ENCODE results near the gene CSPG4. TPM values are rescaled to one million over a fixed set of nuclear protein-coding genes. Genes with fewer than 3 reads are reported as not detected.

Gene CSPG4
- total RNA-seq, 1 experiment from 2014 or later, result 2.0 TPM

DNA sequence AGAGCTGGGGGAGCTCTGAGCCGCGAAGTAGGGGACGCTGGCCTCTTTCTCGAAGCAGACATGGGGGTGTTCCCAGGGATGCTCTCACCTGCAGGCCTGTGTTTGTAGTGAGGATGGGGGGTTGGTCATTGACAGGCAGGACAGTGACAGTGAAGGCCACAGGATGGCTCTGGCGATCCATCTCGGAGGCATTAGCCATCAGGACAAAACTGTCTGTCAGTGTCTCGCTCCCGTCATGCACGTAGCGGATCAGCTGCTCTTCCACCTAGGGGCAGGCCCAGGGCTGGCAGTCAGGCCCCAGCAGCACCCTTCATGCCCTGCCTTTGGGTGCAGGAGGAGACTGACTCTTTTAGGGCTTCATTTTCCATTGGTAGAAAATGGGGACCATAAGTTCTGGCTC, 28.0 kb downstream of the CSPG4 start:
- Mint-ChIP-seq H3K4me3 (no peak overlapping the region), H3K4me1 (peaks cover 10 to 24% of the 10 kb centered on the region in 2 experiments), H3K9me3 (no peaks in the 10 kb centered on the region; a peak in 1 of 5 replicates), H3K27ac (peak overlapping the region in 1 of 3 experiments; percentile 70; a peak in 1 of 7 replicates), H3K36me3 (ENCODE audit: insufficient read depth in 1 of 3, low read depth in 3 of 3) (peaks cover 3 to 4% (median 3%) of the 10 kb centered on the region in 3 experiments; a peak in 3 of 7 replicates), H3K27me3 (ENCODE audit: low read depth) (no peaks in the 10 kb centered on the region; the same call in 1 of the 2 replicates)
- no peaks in the 10 kb centered on the region for H3K79me1 ChIP-seq (ENCODE audit: insufficient read depth, low read depth, low read length, poor library complexity, severe bottlenecking)
- no peak overlapping the region for H4K5ac ChIP-seq (ENCODE audit: insufficient read length, low read depth, low read length)
- no CpG with 5 or more reads among the region's 10 CpGs for WGBS (ENCODE audit: extremely low coverage, insufficient read length, low lambda C conversion rate)
- no peaks in the 10 kb centered on the region for H3K9me3 ChIP-seq (ENCODE audit: control insufficient read depth, low read depth, low read length)
- H3K79me2 ChIP-seq (ENCODE audit: insufficient read depth, low read length), result no peaks in the 10 kb centered on the region
- no peak overlapping the region for H3K9ac ChIP-seq (ENCODE audit: extremely low read depth, insufficient read length, low read length)
- no peak overlapping the region for H2AK5ac ChIP-seq (ENCODE audit: insufficient read length, low read length)
- H3K27ac ChIP-seq (ENCODE audit: insufficient read length, low read depth, low read length), result no peak overlapping the region
- H3K23ac ChIP-seq (ENCODE audit: insufficient read length, low read depth, low read length), result no peak overlapping the region
- no peak for DNase-seq
- H3T11ph ChIP-seq (ENCODE audit: low read length), result no peak overlapping the region
- H3K4ac ChIP-seq (ENCODE audit: low read depth, low read length), result no peak overlapping the region
- H3K4me1 ChIP-seq (ENCODE audit: insufficient read depth, low read length), result no peaks in the 10 kb centered on the region
- no peak overlapping the region for H2AFZ ChIP-seq (ENCODE audit: low read length)
- no peak overlapping the region for H3K14ac ChIP-seq (ENCODE audit: insufficient read depth, low read length)
- no peak overlapping the region for H3K56ac ChIP-seq (ENCODE audit: insufficient read length, low read depth, low read length)
- H2BK5ac ChIP-seq (ENCODE audit: insufficient read length, low read length), result no peak overlapping the region
- no peak overlapping the region for H2BK120ac ChIP-seq (ENCODE audit: low read depth, low read length, poor library complexity, severe bottlenecking)
- no peak overlapping the region for H4K91ac ChIP-seq (ENCODE audit: insufficient read length, low read depth, low read length)
- TF ChIP-seq, protein P1, sequence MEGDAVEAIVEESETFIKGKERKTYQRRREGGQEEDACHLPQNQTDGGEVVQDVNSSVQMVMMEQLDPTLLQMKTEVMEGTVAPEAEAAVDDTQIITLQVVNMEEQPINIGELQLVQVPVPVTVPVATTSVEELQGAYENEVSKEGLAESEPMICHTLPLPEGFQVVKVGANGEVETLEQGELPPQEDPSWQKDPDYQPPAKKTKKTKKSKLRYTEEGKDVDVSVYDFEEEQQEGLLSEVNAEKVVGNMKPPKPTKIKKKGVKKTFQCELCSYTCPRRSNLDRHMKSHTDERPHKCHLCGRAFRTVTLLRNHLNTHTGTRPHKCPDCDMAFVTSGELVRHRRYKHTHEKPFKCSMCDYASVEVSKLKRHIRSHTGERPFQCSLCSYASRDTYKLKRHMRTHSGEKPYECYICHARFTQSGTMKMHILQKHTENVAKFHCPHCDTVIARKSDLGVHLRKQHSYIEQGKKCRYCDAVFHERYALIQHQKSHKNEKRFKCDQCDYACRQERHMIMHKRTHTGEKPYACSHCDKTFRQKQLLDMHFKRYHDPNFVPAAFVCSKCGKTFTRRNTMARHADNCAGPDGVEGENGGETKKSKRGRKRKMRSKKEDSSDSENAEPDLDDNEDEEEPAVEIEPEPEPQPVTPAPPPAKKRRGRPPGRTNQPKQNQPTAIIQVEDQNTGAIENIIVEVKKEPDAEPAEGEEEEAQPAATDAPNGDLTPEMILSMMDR (conservative IDR thresholded peaks at IDR 0.05), result no peak; the same call in 2 of the 3 replicates
- H2BK20ac ChIP-seq (ENCODE audit: low read depth, low read length, poor library complexity, severe bottlenecking), result no peak overlapping the region
- H3K27me3 ChIP-seq (ENCODE audit: insufficient read depth, low read length), result no peaks in the 10 kb centered on the region
- H3K4me2 ChIP-seq (ENCODE audit: insufficient read depth, insufficient read length, low read length), result no peak overlapping the region
- no peak overlapping the region for H2BK15ac ChIP-seq (ENCODE audit: low read depth, low read length)
- H4K20me1 ChIP-seq (ENCODE audit: control insufficient read depth, insufficient read depth, insufficient read length), result no peaks in the 10 kb centered on the region
- H4K8ac ChIP-seq (replicated peaks; ENCODE audit: insufficient read length, low read depth, low read length), result no peak overlapping the region
- H2BK12ac ChIP-seq (ENCODE audit: insufficient read length, low read depth, low read length), result no peak overlapping the region
- H3K18ac ChIP-seq (ENCODE audit: insufficient read length, low read depth, low read length), result no peak overlapping the region
- H3K23me2 ChIP-seq (ENCODE audit: insufficient read length, low read depth, low read length, poor library complexity, severe bottlenecking), result no peaks in the 10 kb centered on the region

Measured in H9 (cell line).